ENCODE measurements around the gene KIF20B.

- TF ChIP-seq POLR2AphosphoS5 (IDR thresholded peaks at IDR 0.05) (no peak), CTCF (IDR thresholded peaks at IDR 0.05) (no peak)
Observed at GRCh38 chr10:89776665-89777064, 75.3 kb downstream of the KIF20B start.
